ENCODE measurements around the gene SLC9A8. TPM values are rescaled to one million over a fixed set of nuclear protein-coding genes. Genes with fewer than 3 reads are reported as not detected.

The SLC9A8 gene
- total and polyA plus RNA-seq, 2 donors (not counting 1 experiment from before 2014, with no cell fraction given), result 17.8 to 29.7 TPM

DNA sequence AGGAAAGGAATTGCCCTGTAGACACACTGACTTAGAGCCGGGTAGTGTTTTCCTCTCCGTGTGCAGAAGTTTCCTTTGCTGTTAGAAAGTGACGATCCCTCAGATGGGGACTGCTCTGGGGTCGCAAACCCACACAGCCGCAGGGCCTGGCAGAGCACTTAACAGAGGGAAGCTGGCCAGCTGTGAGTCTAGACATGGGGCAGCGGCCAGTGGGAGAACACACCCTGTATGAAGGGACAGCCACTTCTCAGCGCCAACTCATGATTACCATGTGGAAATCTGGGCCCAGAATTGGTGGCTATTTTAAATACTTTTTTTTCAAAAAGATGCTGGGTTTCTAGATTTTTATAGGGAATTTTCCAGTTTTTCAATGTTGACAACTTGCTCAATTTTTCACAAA, 39.4 kb downstream of the SLC9A8 start:
- no peaks in the 10 kb centered on the region for H3K27me3 ChIP-seq (replicated peaks in 1 of 4; ENCODE audit: control extremely low read depth in 1 of 4, control insufficient read depth in 3 of 4, insufficient read depth in 4 of 4, low read length in 3 of 4)
- peaks cover 4% of the 10 kb centered on the region for H3K4me1 Mint-ChIP-seq
- WGBS (ENCODE audit: insufficient coverage), result 81% methylated on average over 5 of the region's 7 CpGs
- H3K4me2 ChIP-seq (replicated peaks; ENCODE audit: low read depth, low read length, poor library complexity, severe bottlenecking), result no peak overlapping the region
- no peaks in the 10 kb centered on the region for H3K27me3 Mint-ChIP-seq
- H3K27ac Mint-ChIP-seq, result no peak overlapping the region
- no peaks in the 10 kb centered on the region for H4K20me1 ChIP-seq (ENCODE audit: control insufficient read depth, insufficient read depth, low read length, poor library complexity, severe bottlenecking)
- H3K9me3 Mint-ChIP-seq (ENCODE audit: insufficient read depth), result no peaks in the 10 kb centered on the region
- H3K4me1 ChIP-seq (ENCODE audit: control insufficient read depth in 2 of 2, insufficient read depth in 2 of 2, low read length in 2 of 2), result no peaks in the 10 kb centered on the region
- no peak overlapping the region for H3K4me3 ChIP-seq (ENCODE audit: control extremely low read depth in 1 of 5, extremely low read depth in 1 of 5, insufficient read depth in 1 of 5, low read depth in 2 of 5, low read length in 4 of 5)
- H3K4me3 Mint-ChIP-seq, result no peak overlapping the region
- POLR2A ChIA-PET, result no interaction called here
- CTCF ChIA-PET, result interaction anchor here (0.8 to 1.6 kb wide), 2 partner anchors 13 to 243 kb away, joined by 3 read pairs; no protein-coding TSS in a partner anchor
- no peak for ATAC-seq (ENCODE audit: low read depth)
- H3K9me3 ChIP-seq (ENCODE audit: control extremely low read depth in 1 of 3, control insufficient read depth in 2 of 3, insufficient read depth in 1 of 3, low read length in 2 of 3), result no peaks in the 10 kb centered on the region
- TF ChIP-seq EZH2 (IDR thresholded peaks at IDR 0.05; ENCODE audit: borderline replicate concordance, insufficient read depth, low read depth, low read length, poor library complexity, severe bottlenecking), result no peak
- TF ChIP-seq, protein P1, sequence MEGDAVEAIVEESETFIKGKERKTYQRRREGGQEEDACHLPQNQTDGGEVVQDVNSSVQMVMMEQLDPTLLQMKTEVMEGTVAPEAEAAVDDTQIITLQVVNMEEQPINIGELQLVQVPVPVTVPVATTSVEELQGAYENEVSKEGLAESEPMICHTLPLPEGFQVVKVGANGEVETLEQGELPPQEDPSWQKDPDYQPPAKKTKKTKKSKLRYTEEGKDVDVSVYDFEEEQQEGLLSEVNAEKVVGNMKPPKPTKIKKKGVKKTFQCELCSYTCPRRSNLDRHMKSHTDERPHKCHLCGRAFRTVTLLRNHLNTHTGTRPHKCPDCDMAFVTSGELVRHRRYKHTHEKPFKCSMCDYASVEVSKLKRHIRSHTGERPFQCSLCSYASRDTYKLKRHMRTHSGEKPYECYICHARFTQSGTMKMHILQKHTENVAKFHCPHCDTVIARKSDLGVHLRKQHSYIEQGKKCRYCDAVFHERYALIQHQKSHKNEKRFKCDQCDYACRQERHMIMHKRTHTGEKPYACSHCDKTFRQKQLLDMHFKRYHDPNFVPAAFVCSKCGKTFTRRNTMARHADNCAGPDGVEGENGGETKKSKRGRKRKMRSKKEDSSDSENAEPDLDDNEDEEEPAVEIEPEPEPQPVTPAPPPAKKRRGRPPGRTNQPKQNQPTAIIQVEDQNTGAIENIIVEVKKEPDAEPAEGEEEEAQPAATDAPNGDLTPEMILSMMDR (IDR thresholded peaks at IDR 0.05), result no peak
- DNase-seq, result no peak
- no peak overlapping the region for H3K27ac ChIP-seq (ENCODE audit: low read length in 2 of 2)
- peaks cover 2 to 67% of the 10 kb centered on the region in 2 experiments for H3K36me3 ChIP-seq (replicated peaks in 1 of 2; ENCODE audit: control extremely low read depth in 1 of 2, control insufficient read depth in 1 of 2, extremely low read depth in 1 of 2, insufficient read depth in 2 of 2, low read length in 1 of 2)
- no peak overlapping the region for H2AFZ ChIP-seq (ENCODE audit: insufficient read depth, low read depth, low read length, poor library complexity, severe bottlenecking)
- no peak overlapping the region for H3K9ac ChIP-seq (ENCODE audit: low read length)
- intact Hi-C loops (cut with micrococcal nuclease), result no loop called here
- no peaks in the 10 kb centered on the region for H3K79me2 ChIP-seq (ENCODE audit: control insufficient read depth, insufficient read depth, low read length)

DNA sequence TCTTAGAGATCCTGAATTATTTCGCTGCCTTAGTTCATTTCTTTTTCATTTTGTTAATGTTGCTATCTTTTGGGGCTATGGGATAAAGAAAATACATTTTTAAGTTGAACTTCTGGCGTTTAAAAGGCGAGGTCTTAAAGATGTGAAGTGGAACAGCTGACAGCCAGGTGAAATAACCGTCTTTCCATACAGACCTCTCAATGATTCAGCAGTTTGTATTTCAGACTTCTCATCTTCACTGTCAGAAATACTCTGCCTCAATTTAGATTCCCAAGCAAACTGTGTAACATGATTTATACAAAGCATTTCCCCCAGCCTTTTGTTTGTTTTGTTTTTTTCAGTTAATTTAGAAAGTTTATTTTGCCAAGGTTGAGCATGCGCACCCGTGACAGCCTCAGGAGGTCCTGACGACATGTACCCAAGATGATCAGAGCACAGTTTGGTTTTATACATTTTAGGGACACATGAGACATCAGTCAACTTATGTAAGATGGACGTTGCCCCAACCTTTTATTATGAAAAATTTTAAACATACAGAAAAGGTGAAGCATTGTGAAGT, 40.0 kb downstream of the SLC9A8 start:
- no peak for DNase-seq
- ATAC-seq (ENCODE audit: low read depth), result no peak
- H3K9me3 ChIP-seq (ENCODE audit: control extremely low read depth in 1 of 3, control insufficient read depth in 2 of 3, insufficient read depth in 1 of 3, low read length in 2 of 3), result no peaks in the 10 kb centered on the region
- Mint-ChIP-seq H3K4me1 (peaks cover 4% of the 10 kb centered on the region), H3K4me3 (no peak overlapping the region), H3K27ac (no peak overlapping the region), H3K9me3 (ENCODE audit: insufficient read depth) (no peaks in the 10 kb centered on the region), H3K27me3 (no peaks in the 10 kb centered on the region)
- H3K27me3 ChIP-seq (replicated peaks in 1 of 4; ENCODE audit: control extremely low read depth in 1 of 4, control insufficient read depth in 3 of 4, insufficient read depth in 4 of 4, low read length in 3 of 4), result no peaks in the 10 kb centered on the region
- ChIA-PET CTCF (no interaction called here), POLR2A (no interaction called here)
- no peak overlapping the region for H3K4me3 ChIP-seq (ENCODE audit: control extremely low read depth in 1 of 5, extremely low read depth in 1 of 5, insufficient read depth in 1 of 5, low read depth in 2 of 5, low read length in 4 of 5)
- H3K4me2 ChIP-seq (replicated peaks; ENCODE audit: low read depth, low read length, poor library complexity, severe bottlenecking), result no peak overlapping the region
- H3K9ac ChIP-seq (ENCODE audit: low read length), result no peak overlapping the region
- WGBS (ENCODE audit: insufficient coverage), result 96% methylated on average over 4 of the region's 8 CpGs
- H3K79me2 ChIP-seq (ENCODE audit: control insufficient read depth, insufficient read depth, low read length), result no peaks in the 10 kb centered on the region
- H2AFZ ChIP-seq (ENCODE audit: insufficient read depth, low read depth, low read length, poor library complexity, severe bottlenecking), result no peak overlapping the region
- peaks cover 4 to 69% of the 10 kb centered on the region in 2 experiments for H3K36me3 ChIP-seq (replicated peaks in 1 of 2; ENCODE audit: control extremely low read depth in 1 of 2, control insufficient read depth in 1 of 2, extremely low read depth in 1 of 2, insufficient read depth in 2 of 2, low read length in 1 of 2)
- no peak for TF ChIP-seq EZH2 (IDR thresholded peaks at IDR 0.05; ENCODE audit: borderline replicate concordance, insufficient read depth, low read depth, low read length, poor library complexity, severe bottlenecking)
- TF ChIP-seq, protein P1 (IDR thresholded peaks at IDR 0.05), result no peak
- H4K20me1 ChIP-seq (ENCODE audit: control insufficient read depth, insufficient read depth, low read length, poor library complexity, severe bottlenecking), result no peaks in the 10 kb centered on the region
- intact Hi-C loops (cut with micrococcal nuclease), result no loop called here
- no peaks in the 10 kb centered on the region for H3K4me1 ChIP-seq (ENCODE audit: control insufficient read depth in 2 of 2, insufficient read depth in 2 of 2, low read length in 2 of 2)
- no peak overlapping the region for H3K27ac ChIP-seq (ENCODE audit: low read length in 2 of 2)

All from B cell (primary cell).